ENCODE results near the gene RFWD3.

RFWD3 gene

GRCh38 chr16:74709441-74709877, 42.8 kb upstream of the RFWD3 start:
- peak; percentile 84 for DNase-seq (ENCODE audit: low spot score)
- peak; percentile 77 for TF ChIP-seq CTCF (IDR thresholded peaks at IDR 0.05; ENCODE audit: extremely low read depth, missing control alignments)

GRCh38 chr16:74700438-74701225, 34.0 kb upstream of the RFWD3 start, which contains the start of gene MLKL:
Gene MLKL, minus strand, starts transcription at chr16:74700862. Its CDS starts 5,105 bp downstream, at chr16:74695757.
- peak; percentile 51 for DNase-seq (ENCODE audit: low spot score)
- no peak for TF ChIP-seq CTCF (IDR thresholded peaks at IDR 0.05; ENCODE audit: extremely low read depth, missing control alignments)

- TF ChIP-seq CTCF (IDR thresholded peaks at IDR 0.05; ENCODE audit: extremely low read depth, missing control alignments) = no peak
- DNase-seq (ENCODE audit: low spot score) = peak; percentile 46
These were observed 33.4 kb upstream of the RFWD3 start for GRCh38 chr16:74700116-74700437.

- TF ChIP-seq CTCF (IDR thresholded peaks at IDR 0.05; ENCODE audit: extremely low read depth, missing control alignments) = no peak
These were observed 33.0 kb upstream of the RFWD3 start for GRCh38 chr16:74699666-74700065.

GRCh38 chr16:74698222-74698621, 31.5 kb upstream of the RFWD3 start:
- no peak for TF ChIP-seq CTCF (IDR thresholded peaks at IDR 0.05; ENCODE audit: extremely low read depth, missing control alignments)
- peak; percentile 54 for DNase-seq (ENCODE audit: low spot score)

More at GRCh38 chr16:74699666-74700065, 33.0 kb upstream of the RFWD3 start:
- DNase-seq (ENCODE audit: low spot score) = no peak

- TF ChIP-seq CTCF (IDR thresholded peaks at IDR 0.05; ENCODE audit: extremely low read depth, missing control alignments) = no peak
- peak; percentile 87 for DNase-seq (ENCODE audit: low spot score)
These were observed 29.1 kb upstream of the RFWD3 start for GRCh38 chr16:74695450-74696422.

Data from GM20000 (cell line).